HL-60 (cell line): Measurements from ENCODE around the gene SOX6.

ENCODE experiments used
- DNase-seq, 2 experiments: peaks; one replicate each; pipeline ENCODE4 v3.0.0-alpha.2; 2010 to 2020; ENCODE audit warnings: low read depth in 1 of 2, low spot score in 1 of 2
- H3K27ac ChIP-seq: fragments of 250-450 bp; sonication (Bioruptor Pico); replicated peaks from 2 replicates; pipeline ENCODE4 v1.5.1; 2020; ENCODE audit warnings: mild to moderate bottlenecking, moderate library complexity
- H3K27me3 ChIP-seq: fragments of 250-450 bp; sonication (Bioruptor Pico); 2 replicates; pipeline ENCODE4 v1.5.1; 2021; ENCODE audit warnings: mild to moderate bottlenecking, moderate library complexity; ENCODE audit not compliant: insufficient read depth, poor library complexity, severe bottlenecking
- H3K4me3 ChIP-seq: replicated peaks from 2 replicates; pipeline ENCODE4 v1.5.1; 2011; ENCODE audit warnings: mild to moderate bottlenecking, control low read depth, low read length; ENCODE audit not compliant: insufficient read depth
- GABPA ChIP-seq: IDR thresholded peaks from 2 replicates; pipeline ENCODE4 v1.6.1; 2012; ENCODE audit warnings: low read depth
- POLR2AphosphoS5 ChIP-seq: IDR thresholded peaks from 2 replicates; pipeline ENCODE4 v1.6.1; 2012; ENCODE audit warnings: low read depth
- SPI1 ChIP-seq: IDR thresholded peaks from 2 replicates; pipeline ENCODE4 v1.6.1; 2012; ENCODE audit warnings: low read depth, mild to moderate bottlenecking, borderline replicate concordance
- TF ChIP-seq, protein P1 (sequence below): IDR thresholded peaks from 2 replicates; pipeline ENCODE4 v1.6.1; 2012; ENCODE audit warnings: low read depth; ENCODE audit not compliant: insufficient replicate concordance
- TF ChIP-seq, protein P2 (sequence below): IDR thresholded peaks from one replicate; pipeline ENCODE4 v1.5.1; 2011; ENCODE audit warnings: low read length, control low read depth, inconsistent platforms; ENCODE audit not compliant: insufficient read depth

Gene SOX6

DNA sequence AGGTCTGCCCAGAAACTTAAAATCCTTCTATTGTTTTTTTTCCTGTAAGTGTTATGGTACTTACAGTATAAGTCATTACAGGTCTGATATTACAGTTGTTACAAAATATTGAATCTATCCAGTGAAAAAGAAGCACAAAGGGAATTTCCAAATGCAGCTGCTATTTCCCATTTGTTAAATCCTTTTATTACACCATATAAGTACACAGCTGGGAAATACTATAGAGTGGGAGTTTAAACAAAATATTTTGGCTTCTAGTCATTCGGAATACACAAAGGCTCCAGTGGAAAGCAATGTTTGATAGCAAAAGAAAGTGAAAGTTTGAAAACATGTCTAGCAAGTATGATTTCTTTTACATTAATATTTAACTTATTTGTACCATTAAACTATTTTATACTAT lies 18.0 kb downstream of the SOX6 start:
- no peak overlapping the region for H3K4me3 ChIP-seq
- H3K27me3 ChIP-seq: no peaks in the 10 kb centered on the region
- no peak for DNase-seq
- H3K27ac ChIP-seq: no peak overlapping the region
- TF ChIP-seq, protein P1, sequence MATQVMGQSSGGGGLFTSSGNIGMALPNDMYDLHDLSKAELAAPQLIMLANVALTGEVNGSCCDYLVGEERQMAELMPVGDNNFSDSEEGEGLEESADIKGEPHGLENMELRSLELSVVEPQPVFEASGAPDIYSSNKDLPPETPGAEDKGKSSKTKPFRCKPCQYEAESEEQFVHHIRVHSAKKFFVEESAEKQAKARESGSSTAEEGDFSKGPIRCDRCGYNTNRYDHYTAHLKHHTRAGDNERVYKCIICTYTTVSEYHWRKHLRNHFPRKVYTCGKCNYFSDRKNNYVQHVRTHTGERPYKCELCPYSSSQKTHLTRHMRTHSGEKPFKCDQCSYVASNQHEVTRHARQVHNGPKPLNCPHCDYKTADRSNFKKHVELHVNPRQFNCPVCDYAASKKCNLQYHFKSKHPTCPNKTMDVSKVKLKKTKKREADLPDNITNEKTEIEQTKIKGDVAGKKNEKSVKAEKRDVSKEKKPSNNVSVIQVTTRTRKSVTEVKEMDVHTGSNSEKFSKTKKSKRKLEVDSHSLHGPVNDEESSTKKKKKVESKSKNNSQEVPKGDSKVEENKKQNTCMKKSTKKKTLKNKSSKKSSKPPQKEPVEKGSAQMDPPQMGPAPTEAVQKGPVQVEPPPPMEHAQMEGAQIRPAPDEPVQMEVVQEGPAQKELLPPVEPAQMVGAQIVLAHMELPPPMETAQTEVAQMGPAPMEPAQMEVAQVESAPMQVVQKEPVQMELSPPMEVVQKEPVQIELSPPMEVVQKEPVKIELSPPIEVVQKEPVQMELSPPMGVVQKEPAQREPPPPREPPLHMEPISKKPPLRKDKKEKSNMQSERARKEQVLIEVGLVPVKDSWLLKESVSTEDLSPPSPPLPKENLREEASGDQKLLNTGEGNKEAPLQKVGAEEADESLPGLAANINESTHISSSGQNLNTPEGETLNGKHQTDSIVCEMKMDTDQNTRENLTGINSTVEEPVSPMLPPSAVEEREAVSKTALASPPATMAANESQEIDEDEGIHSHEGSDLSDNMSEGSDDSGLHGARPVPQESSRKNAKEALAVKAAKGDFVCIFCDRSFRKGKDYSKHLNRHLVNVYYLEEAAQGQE: no peak
- TF ChIP-seq GABPA: no peak
- no peak for TF ChIP-seq POLR2AphosphoS5

DNA sequence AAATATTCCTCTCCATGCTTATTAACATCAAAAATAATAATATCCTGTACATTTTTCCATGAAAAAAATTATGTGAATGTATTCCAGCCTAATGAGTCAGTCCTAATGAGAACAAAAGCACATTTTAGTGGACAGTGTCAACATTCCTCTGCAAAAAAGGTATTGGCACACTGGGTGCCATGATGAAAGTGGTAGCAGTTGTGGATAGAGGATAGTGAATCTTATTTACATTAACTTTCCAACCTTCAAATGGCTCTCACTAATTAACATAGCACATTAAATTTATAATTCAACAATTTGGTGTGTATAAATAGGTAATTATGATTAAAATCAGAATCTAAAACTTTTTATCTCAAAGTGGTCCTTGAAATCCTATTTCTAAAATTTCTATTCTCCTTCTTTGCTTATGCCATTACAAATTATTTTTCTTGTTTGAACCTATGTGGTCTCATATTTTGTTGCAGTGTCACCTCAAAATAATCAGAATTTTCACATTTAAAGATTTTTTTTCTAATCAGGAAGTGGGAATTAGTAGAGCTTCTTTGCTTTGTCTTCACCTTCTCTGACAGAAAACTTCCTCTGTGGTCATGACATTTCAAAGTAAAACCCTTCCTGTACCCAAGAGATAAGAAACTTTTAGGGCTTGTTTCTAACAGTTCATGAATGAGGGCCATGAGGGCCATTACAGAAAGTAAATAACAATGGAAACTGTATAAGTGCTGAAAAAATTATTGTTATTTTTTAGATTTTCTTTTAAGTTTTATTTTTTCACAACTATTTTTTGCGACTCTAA lies 18.7 kb downstream of the SOX6 start:
- TF ChIP-seq, protein P2, sequence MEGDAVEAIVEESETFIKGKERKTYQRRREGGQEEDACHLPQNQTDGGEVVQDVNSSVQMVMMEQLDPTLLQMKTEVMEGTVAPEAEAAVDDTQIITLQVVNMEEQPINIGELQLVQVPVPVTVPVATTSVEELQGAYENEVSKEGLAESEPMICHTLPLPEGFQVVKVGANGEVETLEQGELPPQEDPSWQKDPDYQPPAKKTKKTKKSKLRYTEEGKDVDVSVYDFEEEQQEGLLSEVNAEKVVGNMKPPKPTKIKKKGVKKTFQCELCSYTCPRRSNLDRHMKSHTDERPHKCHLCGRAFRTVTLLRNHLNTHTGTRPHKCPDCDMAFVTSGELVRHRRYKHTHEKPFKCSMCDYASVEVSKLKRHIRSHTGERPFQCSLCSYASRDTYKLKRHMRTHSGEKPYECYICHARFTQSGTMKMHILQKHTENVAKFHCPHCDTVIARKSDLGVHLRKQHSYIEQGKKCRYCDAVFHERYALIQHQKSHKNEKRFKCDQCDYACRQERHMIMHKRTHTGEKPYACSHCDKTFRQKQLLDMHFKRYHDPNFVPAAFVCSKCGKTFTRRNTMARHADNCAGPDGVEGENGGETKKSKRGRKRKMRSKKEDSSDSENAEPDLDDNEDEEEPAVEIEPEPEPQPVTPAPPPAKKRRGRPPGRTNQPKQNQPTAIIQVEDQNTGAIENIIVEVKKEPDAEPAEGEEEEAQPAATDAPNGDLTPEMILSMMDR: no peak
- TF ChIP-seq SPI1: peak; percentile 10; the same call in 1 of the 2 replicates
- Histone ChIP-seq H3K27me3 (no peaks in the 10 kb centered on the region), H3K27ac (no peak overlapping the region), H3K4me3 (no peak overlapping the region)
- peak in 1 of 2 experiments; percentile 11 for DNase-seq

DNA sequence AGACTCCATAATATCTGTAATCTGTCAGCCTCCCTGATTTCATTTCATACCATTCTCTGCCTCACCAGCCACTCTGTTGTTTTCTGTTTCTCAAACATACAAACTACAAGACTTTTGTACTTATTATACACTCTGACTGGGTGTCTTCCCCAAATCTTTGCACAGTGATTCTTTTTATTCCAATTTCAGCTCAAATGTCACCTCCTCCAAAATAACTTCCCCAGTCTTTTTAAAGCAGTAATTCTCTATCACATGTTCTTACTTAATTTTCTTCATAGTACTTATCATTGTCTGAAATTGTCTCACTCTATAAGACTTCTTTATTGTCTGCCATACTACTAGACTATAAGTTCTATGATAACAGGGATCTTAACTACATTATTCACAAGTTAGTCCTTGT lies 19.6 kb downstream of the SOX6 start:
- Histone ChIP-seq H3K27me3 (no peaks in the 10 kb centered on the region), H3K4me3 (no peak overlapping the region), H3K27ac (no peak overlapping the region)
- DNase-seq: no peak
- TF ChIP-seq, protein P2: no peak

DNA sequence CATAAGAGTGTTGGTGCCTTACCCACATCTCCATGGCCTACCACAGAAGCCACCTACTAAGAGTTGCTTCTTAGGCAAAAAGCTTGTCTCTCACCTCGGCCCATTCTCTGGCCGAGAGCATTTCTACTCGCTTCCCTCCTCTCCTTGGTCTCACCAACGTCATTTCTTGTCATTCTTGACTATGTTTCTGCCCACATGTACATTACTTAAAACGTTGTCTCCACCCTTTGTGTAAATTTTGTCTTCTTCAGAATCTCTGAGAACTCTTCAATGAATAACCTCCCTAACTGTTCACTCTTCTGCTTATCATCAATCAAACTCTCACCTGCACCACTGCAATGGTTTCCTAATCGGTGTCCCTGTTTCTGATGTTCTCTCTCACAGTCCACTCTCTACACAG lies 20.1 kb downstream of the SOX6 start:
- DNase-seq: no peak
- H3K4me3 ChIP-seq: no peak overlapping the region
- TF ChIP-seq, protein P2: no peak
- TF ChIP-seq SPI1 (no peak), GABPA (no peak), POLR2AphosphoS5 (no peak)
- TF ChIP-seq, protein P1: no peak
- no peak overlapping the region for H3K27ac ChIP-seq
- H3K27me3 ChIP-seq: no peaks in the 10 kb centered on the region
